Measurements from ENCODE around the gene YAF2.

GRCh38 chr12:42238240-42239140, at the start of gene YAF2:
- TF ChIP-seq CTCF (IDR thresholded peaks at IDR 0.05) = no peak
- no peak for TF ChIP-seq POLR2A (IDR thresholded peaks at IDR 0.05)

All from suprapubic skin (tissue), 3 donors.